Smooth muscle cell (in vitro differentiated cells): ENCODE results near the gene DES. TPM values are rescaled to one million over a fixed set of nuclear protein-coding genes. Genes with fewer than 3 reads are reported as not detected.

ENCODE experiments used
- DNase-seq: peaks from one replicate; lab custom pipeline; 2025; ENCODE audit not compliant: unreplicated experiment; lab: John Stamatoyannopoulos, UW
- H2AFZ ChIP-seq: fragments of 200-600 bp; sonication (generic); 2 replicates; pipeline ENCODE4 v1.6.0; 2016; ENCODE audit warnings: antibody characterized with exemption, low read depth, mild to moderate bottlenecking
- H3F3A ChIP-seq: fragments of 200-600 bp; sonication (generic); 2 replicates; pipeline ENCODE4 v1.6.0; 2017; ENCODE audit warnings: antibody characterized with exemption, low read depth
- H3K27ac ChIP-seq: fragments of 200-600 bp; sonication (generic); 2 replicates; pipeline ENCODE4 v1.5.1; 2016; ENCODE audit warnings: low read depth, mild to moderate bottlenecking
- H3K27me3 ChIP-seq: fragments of 200-600 bp; sonication (generic); 2 replicates; pipeline ENCODE4 v1.6.1; 2016; ENCODE audit warnings: low read depth, mild to moderate bottlenecking
- H3K36me3 ChIP-seq: fragments of 200-600 bp; sonication (generic); 2 replicates; pipeline ENCODE4 v1.5.1; 2016; ENCODE audit warnings: low read depth
- H3K4me1 ChIP-seq: fragments of 200-600 bp; sonication (generic); 2 replicates; pipeline ENCODE4 v1.5.1; 2016; ENCODE audit warnings: low read depth
- H3K4me2 ChIP-seq: fragments of 200-600 bp; sonication (generic); 2 replicates; pipeline ENCODE4 v1.6.0; 2016; ENCODE audit warnings: mild to moderate bottlenecking
- H3K4me3 ChIP-seq: fragments of 200-600 bp; sonication (generic); 2 replicates; pipeline ENCODE4 v1.5.1; 2016; ENCODE audit warnings: mild to moderate bottlenecking
- H3K79me2 ChIP-seq: fragments of 200-600 bp; sonication (generic); 2 replicates; pipeline ENCODE4 v1.6.0; 2016; ENCODE audit warnings: low read depth, mild to moderate bottlenecking
- H3K9ac ChIP-seq: fragments of 200-600 bp; sonication (generic); 2 replicates; pipeline ENCODE4 v1.6.0; 2016; ENCODE audit warnings: low read depth
- H3K9me3 ChIP-seq: fragments of 200-600 bp; sonication (generic); replicated peaks from 2 replicates; pipeline ENCODE4 v1.5.1; 2016; ENCODE audit warnings: low read depth
- H4K20me1 ChIP-seq: fragments of 200-600 bp; sonication (generic); 2 replicates; pipeline ENCODE4 v1.6.0; 2016; ENCODE audit warnings: low read depth
- WGBS: methylation state at CpG from one replicate; pipeline ENCODE4 v1.1.7; 2016; ENCODE audit warnings: low lambda C conversion rate; 5-methylcytosine and 5-hydroxymethylcytosine counted together
- polyA plus RNA-seq: library from polyadenylated mRNA; unstranded; fragments of >200 nt; fragmentation: Nextera tagmentation; extraction: Ambion mirVana; gene quantifications from 2 replicates; pipeline ENCODE4 v1.2.1, GENCODE V29; 2016
- total RNA-seq: library from RNA; depleted of rRNA; stranded (reverse); fragments of >200 nt; gene quantifications from 2 replicates; pipeline ENCODE4 v1.2.3, GENCODE V29; 2014
- TF ChIP-seq, protein P1 (sequence below): fragments of 200-600 bp; sonication (generic); IDR thresholded peaks from 2 replicates; pipeline ENCODE4 v1.5.1; 2017; ENCODE audit warnings: borderline replicate concordance, mild to moderate bottlenecking, antibody characterized with exemption; ENCODE audit not compliant: insufficient read depth, poor library complexity, severe bottlenecking

DES gene
- total and polyA plus RNA-seq, 2 experiments from 2014 or later: 103 to 109 TPM

DNA sequence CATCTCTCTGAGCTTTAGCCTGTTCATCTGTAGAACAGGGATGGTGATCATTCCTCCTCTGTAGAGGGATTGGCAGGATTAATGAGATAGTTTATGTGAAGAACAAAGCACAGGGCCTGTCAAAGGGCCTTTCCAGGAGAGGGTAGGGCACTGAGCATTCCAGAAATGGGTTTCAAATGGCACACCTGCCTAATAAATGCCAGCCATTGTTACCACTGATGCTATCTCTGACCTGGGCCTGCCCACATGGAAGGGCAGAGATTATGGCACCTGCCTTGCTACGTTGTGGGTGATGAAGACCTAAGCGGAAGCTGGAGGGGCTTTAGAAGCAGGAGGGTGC lies 49.5 kb downstream of the DES start:
- H3K4me1 ChIP-seq: no peaks in the 10 kb centered on the region
- no peaks in the 10 kb centered on the region for H3K27me3 ChIP-seq
- no peaks in the 10 kb centered on the region for H3K79me2 ChIP-seq
- TF ChIP-seq, protein P1, sequence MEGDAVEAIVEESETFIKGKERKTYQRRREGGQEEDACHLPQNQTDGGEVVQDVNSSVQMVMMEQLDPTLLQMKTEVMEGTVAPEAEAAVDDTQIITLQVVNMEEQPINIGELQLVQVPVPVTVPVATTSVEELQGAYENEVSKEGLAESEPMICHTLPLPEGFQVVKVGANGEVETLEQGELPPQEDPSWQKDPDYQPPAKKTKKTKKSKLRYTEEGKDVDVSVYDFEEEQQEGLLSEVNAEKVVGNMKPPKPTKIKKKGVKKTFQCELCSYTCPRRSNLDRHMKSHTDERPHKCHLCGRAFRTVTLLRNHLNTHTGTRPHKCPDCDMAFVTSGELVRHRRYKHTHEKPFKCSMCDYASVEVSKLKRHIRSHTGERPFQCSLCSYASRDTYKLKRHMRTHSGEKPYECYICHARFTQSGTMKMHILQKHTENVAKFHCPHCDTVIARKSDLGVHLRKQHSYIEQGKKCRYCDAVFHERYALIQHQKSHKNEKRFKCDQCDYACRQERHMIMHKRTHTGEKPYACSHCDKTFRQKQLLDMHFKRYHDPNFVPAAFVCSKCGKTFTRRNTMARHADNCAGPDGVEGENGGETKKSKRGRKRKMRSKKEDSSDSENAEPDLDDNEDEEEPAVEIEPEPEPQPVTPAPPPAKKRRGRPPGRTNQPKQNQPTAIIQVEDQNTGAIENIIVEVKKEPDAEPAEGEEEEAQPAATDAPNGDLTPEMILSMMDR: no peak
- H3K36me3 ChIP-seq: no peaks in the 10 kb centered on the region
- no peaks in the 10 kb centered on the region for H4K20me1 ChIP-seq
- H3K4me2 ChIP-seq: no peak overlapping the region
- 94% methylated on average over 2 of the region's 2 CpGs for WGBS
- H3K27ac ChIP-seq: no peak overlapping the region
- H3K9ac ChIP-seq: no peak overlapping the region
- H3K4me3 ChIP-seq: no peak overlapping the region
- DNase-seq: no peak
- H3K9me3 ChIP-seq: no peaks in the 10 kb centered on the region
- H3F3A ChIP-seq: no peaks in the 10 kb centered on the region
- H2AFZ ChIP-seq: no peak overlapping the region

DNA sequence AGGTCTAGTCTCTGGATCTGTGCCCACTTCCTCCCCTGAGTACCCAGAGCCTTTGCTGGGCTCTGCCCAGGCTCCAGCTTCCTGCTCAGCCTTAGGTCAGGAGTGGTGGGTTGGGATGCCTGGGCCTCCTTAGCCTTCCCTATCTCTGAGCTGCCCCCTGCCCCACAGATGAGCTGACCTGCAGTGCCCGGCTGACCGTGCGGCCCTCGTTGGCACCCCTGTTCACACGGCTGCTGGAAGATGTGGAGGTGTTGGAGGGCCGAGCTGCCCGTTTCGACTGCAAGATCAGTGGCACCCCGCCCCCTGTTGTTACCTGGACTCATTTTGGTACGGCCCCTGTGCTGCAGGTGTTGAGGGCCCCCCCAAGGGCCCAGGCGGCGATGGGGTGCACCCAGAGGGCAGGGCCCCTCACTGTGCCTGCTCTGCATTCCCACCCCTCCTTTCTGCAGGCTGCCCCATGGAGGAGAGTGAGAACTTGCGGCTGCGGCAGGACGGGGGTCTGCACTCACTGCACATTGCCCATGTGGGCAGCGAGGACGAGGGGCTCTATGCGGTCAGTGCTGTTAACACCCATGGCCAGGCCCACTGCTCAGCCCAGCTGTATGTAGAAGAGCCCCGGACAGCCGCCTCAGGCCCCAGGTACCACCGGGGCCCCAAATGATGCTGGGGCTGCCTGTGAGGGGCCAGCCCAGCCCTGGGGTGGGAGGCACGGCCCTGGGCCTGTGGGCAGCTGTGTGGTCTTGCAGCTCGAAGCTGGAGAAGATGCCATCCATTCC lies 50.4 kb downstream of the DES start:
- TF ChIP-seq, protein P1: no peak
- Histone ChIP-seq H3K27ac (no peak overlapping the region), H2AFZ (no peak overlapping the region), H3K9ac (no peak overlapping the region), H3K9me3 (no peaks in the 10 kb centered on the region), H4K20me1 (no peaks in the 10 kb centered on the region), H3K4me2 (peak overlapping the region; percentile 54), H3K36me3 (no peaks in the 10 kb centered on the region), H3K79me2 (no peaks in the 10 kb centered on the region), H3K4me1 (no peaks in the 10 kb centered on the region), H3K4me3 (no peak overlapping the region), H3K27me3 (no peaks in the 10 kb centered on the region), H3F3A (no peaks in the 10 kb centered on the region)
- DNase-seq: no peak
- WGBS: 92% methylated on average over 23 of the region's 23 CpGs

DNA sequence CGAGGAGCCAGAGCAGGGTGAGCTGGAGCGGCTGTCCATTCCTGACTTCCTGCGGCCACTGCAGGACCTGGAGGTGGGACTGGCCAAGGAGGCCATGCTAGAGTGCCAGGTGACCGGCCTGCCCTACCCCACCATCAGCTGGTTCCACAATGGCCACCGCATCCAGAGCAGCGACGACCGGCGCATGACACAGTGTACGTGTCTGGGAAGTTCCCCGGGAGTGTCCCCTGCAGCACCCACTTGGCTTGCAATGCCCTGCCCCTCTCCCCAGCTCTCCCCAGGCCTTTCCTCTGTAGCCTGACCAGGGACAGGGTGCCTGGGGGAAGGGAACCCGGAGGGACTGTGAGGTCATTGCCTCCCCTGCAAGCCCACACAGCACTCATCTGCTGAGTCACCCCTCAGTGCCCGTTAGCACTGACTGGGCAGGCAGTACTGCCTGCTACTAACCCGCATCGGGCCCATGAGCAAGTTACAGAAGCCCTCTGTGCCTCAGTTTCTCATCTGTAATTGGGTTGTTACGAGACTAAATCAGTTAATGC lies 51.1 kb downstream of the DES start:
- Histone ChIP-seq H2AFZ (no peak overlapping the region), H3K36me3 (no peaks in the 10 kb centered on the region), H3K9me3 (no peaks in the 10 kb centered on the region), H3K9ac (no peak overlapping the region), H3F3A (no peaks in the 10 kb centered on the region), H3K27ac (no peak overlapping the region), H3K79me2 (no peaks in the 10 kb centered on the region), H3K4me1 (no peaks in the 10 kb centered on the region), H3K27me3 (no peaks in the 10 kb centered on the region), H4K20me1 (no peaks in the 10 kb centered on the region), H3K4me2 (peak overlapping the region; percentile 54), H3K4me3 (no peak overlapping the region)
- TF ChIP-seq, protein P1: no peak
- peak; percentile 20 for DNase-seq
- WGBS: 63% methylated on average over 16 of the region's 16 CpGs

DNA sequence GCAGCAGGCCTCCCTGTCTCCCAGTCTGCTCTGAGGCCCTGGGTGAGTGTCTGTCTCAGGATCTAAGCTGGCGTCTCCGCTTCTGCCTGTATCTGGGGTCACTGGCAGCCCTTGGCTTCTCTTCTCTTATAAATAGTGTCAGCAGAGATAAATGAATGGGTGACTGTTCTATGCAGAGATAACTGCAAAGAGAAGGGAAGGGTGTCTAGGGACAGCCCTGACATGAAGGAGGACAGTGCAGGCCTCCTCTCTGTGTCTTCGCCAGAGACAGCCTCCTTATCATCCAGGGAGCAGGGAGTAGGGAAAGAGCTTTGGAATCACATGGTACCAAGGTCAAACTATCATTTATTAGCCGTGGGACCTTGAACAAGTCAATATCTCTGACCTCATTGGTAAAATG lies 52.3 kb downstream of the DES start:
- Histone ChIP-seq H2AFZ (no peak overlapping the region), H3K79me2 (no peaks in the 10 kb centered on the region), H3F3A (no peaks in the 10 kb centered on the region), H4K20me1 (no peaks in the 10 kb centered on the region), H3K9me3 (no peaks in the 10 kb centered on the region), H3K4me3 (no peak overlapping the region), H3K4me1 (no peaks in the 10 kb centered on the region), H3K36me3 (no peaks in the 10 kb centered on the region), H3K9ac (no peak overlapping the region), H3K27me3 (no peaks in the 10 kb centered on the region), H3K4me2 (no peak overlapping the region), H3K27ac (peak overlapping the region; percentile 10)
- DNase-seq: no peak
- TF ChIP-seq, protein P1: no peak
- 34% methylated on average over 4 of the region's 4 CpGs for WGBS
